Lower leg skin (tissue), 4 donors: ENCODE measurements around the gene SLC25A17. TPM values are rescaled to one million over a fixed set of nuclear protein-coding genes. Genes with fewer than 3 reads are reported as not detected.
"Not testable (repeated sequence)": the region's sequence is repeated elsewhere in the genome, so short reads cannot be mapped to it uniquely, and the experiment has no call there.

Source experiments
- DNase-seq, 2 donors: peaks; one replicate each; pipeline ENCODE4 v3.0.0-alpha.2; 2019; ENCODE audit warnings: low spot score in 2 of 2
- H3K4me3 ChIP-seq: fragments of 200-600 bp; sonication (generic); 2 replicates; pipeline ENCODE4 v1.5.1; 2017; ENCODE audit warnings: mild to moderate bottlenecking, low read depth; ENCODE audit not compliant: poor library complexity, severe bottlenecking
- POLR2A ChIP-seq, 2 donors: fragments of 450-650 bp; IDR thresholded peaks; one replicate each; pipeline ENCODE4 v1.6.1; 2016 to 2017; ENCODE audit warnings: antibody characterized with exemption in 2 of 2, mild to moderate bottlenecking in 1 of 2, moderate library complexity in 1 of 2
- WGBS, 2 donors: methylation state at CpG; one replicate each; pipeline ENCODE4 v1.1.5; 2018; 5-methylcytosine and 5-hydroxymethylcytosine counted together
- intact Hi-C: fragments of 100-400 bp; cut with DNase I; formaldehyde crosslinking; loops from one replicate; pipeline ENCODE4 v1.15.0; 2023; ENCODE audit warnings: low total_unique reads
- microRNA-seq, 2 donors: library from miRNA; unstranded; fragments of <30 nt; microRNA quantifications; one replicate each; pipeline ENCODE4, GENCODE V29; 2016; ENCODE audit warnings: borderline replicate concordance in 2 of 2, borderline number of aligned reads in 1 of 2
- total RNA-seq, 4 donors: library from RNA; depleted of rRNA; stranded (reverse); fragments of >200 nt; gene quantifications; one replicate each; pipeline ENCODE4 v1.1.0, GENCODE V29; 2016
- TF ChIP-seq, protein P1 (sequence below), 3 donors: fragments of 450-650 bp; IDR thresholded peaks; one replicate each; pipeline ENCODE4 v1.5.1; 2016; ENCODE audit warnings: antibody characterized with exemption in 3 of 3, mild to moderate bottlenecking in 3 of 3, moderate library complexity in 2 of 3

The SLC25A17 gene
- total RNA-seq, 4 donors from 2014 or later = 15.4 to 23.0 (median 19.5) TPM

DNA sequence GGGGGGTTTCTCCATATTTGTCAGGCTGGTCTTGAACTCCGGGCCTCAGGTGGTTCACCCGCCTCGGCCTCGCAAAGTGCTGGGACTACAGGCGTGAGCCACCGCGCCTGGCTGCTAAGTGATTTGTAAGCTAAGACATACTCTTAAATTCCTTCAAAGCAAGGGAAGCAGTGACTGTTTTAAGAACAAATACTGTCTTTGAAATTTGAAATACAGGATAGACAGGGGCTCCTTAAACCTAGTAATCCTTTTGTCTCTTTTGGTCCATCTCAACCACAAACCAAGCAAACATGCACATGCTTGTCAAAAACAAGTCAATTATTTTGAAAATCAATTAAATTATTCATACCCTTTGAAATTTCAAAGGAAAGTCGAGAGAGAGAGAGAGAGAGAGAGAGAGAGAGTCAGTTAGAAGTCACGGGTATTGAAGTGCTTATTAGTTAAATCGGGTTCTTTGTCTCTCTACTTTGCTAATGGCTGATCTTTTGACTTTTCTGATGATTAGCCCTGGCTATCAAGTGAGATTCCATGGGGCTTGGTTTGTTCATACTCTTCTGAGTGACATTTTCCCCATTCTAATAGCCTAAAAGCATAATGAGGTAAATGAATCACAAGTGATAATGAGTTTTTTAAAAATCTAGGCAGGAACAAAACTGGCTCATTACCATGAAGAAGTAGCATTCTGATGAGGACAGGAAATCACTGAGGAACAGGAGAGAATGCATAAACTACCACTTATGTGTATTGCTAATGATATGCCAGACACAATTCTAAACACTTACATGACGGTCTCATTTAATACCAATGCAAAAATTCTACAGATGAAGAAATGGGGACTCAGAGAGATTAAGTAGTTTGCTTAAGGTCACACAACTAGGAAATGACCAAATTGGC is 91.8 kb downstream of the SLC25A17 start:
- TF ChIP-seq POLR2A (IDR thresholded peaks at IDR 0.05) = no peak
- TF ChIP-seq, protein P1, sequence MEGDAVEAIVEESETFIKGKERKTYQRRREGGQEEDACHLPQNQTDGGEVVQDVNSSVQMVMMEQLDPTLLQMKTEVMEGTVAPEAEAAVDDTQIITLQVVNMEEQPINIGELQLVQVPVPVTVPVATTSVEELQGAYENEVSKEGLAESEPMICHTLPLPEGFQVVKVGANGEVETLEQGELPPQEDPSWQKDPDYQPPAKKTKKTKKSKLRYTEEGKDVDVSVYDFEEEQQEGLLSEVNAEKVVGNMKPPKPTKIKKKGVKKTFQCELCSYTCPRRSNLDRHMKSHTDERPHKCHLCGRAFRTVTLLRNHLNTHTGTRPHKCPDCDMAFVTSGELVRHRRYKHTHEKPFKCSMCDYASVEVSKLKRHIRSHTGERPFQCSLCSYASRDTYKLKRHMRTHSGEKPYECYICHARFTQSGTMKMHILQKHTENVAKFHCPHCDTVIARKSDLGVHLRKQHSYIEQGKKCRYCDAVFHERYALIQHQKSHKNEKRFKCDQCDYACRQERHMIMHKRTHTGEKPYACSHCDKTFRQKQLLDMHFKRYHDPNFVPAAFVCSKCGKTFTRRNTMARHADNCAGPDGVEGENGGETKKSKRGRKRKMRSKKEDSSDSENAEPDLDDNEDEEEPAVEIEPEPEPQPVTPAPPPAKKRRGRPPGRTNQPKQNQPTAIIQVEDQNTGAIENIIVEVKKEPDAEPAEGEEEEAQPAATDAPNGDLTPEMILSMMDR (IDR thresholded peaks at IDR 0.05) = no peak
- WGBS, 2 donors = 71 to 73% methylated on average over 11 of the region's 11 CpGs
- intact Hi-C loops = no loop called here
- H3K4me3 ChIP-seq = no peak overlapping the region
- no peak for DNase-seq

DNA sequence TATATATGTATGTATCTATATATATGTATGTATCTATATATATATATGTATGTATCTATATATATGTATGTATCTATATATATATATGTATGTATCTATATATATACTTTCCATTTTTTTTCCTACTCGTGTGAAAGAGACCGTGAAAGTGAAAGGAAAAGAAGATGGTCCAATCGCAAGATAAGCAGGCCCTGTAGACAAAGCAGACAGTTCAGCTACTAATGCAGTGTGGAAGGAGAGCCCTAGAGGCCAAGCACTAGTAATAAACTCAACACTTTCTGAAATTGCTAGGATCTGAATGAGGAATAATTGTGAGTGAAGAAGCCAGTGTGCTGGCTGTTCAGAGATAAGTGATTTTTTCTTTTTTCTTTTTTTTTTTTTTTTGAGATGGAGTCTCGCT is 92.6 kb downstream of the SLC25A17 start:
- intact Hi-C loops = no loop called here
- DNase-seq = no peak
- H3K4me3 ChIP-seq = no peak overlapping the region
- no peak for TF ChIP-seq POLR2A (IDR thresholded peaks at IDR 0.05)
- TF ChIP-seq, protein P1 (IDR thresholded peaks at IDR 0.05) = no peak
- WGBS, 2 donors = 48 to 56% methylated on average over 4 of the region's 4 CpGs

DNA sequence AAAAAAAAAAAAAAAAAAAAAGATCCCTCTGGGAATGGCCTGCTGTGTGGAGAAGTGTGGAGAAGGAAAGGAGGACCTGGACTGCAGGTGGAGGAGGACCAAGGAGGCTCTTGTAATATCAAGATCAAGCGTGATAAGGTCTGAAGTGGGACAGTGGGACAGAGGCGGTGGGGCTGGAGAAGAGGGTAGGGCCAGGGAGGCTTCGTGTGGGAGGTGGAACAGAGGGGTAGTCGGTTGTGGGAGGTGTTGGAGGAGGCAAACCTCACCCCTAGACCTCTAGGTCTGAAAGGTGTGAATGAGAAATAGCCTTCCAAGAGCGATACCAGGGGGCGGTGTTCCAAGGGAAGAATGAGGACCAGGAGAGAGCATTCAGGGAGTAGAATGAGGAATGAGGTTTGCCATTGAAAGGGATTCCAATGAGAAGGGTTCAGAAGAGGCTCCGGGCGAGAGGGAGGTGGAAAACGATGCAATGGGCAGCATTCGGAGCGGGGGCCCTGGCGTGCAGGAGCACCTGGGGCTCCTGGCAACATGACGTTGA is 95.7 kb downstream of the SLC25A17 start:
- 83 to 93% methylated on average over 13 of the region's 13 CpGs for WGBS, 2 donors
- no peak for DNase-seq
- intact Hi-C loops = no loop called here
- no peak for TF ChIP-seq POLR2A (IDR thresholded peaks at IDR 0.05)
- no peak overlapping the region for H3K4me3 ChIP-seq

DNA sequence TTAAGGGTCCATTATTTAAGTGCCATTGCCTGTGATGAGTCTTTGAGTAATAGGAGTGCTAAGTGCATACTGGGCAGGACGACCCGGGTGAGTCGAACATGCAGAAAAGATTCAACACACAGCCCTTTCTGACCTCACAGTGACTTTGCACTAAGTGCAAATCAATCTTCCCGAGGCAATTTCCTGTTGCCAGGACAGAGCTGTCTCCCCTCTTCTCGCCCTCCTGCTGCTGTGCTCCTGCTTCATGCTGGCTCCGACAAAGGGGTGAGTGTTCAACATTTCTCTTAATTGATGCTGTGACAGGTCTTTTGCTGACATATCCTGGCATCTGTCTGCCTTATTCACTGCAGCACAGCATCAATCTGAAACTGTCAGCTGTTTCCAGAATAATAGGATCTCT is 97.9 kb downstream of the SLC25A17 start:
- intact Hi-C loops = no loop called here
- no peak for DNase-seq
- TF ChIP-seq POLR2A (IDR thresholded peaks at IDR 0.05) = no peak
- TF ChIP-seq, protein P1 (IDR thresholded peaks at IDR 0.05) = no peak
- WGBS, 2 donors = 4 to 10% methylated on average over 6 of the region's 6 CpGs
- H3K4me3 ChIP-seq = no peak overlapping the region

DNA sequence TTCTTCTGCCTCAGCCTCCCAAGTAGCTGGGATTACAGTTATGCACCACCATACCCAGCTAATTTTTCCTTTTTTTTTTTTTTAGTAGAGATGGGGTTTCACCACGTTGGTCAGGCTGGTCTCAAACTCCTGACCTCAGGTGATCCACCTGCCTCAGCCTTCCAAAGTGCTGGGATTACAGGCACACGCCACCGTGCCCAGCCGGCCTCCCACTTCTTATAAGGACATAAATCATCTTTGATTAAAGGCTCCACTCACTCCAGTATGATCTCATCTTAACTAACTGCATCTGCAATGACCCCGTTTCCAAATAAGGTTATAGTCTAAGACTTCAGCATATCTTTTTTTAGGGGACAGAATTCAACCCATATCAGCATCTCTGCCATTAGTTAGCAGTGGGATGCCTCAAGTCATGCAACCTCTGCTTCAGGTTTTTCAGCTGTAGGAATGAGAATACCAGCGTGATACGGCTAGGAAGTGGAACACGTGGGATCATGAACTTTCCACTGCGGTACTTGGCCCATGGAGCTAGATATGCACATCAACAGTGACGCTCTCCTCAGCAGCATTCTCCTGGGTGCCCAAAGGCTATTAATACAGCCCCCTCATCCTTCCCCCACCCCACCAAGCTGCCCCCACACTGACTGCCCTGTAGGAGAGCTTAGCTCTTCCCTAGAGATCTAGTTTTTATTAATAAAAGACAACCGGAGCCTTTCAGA is 98.4 kb downstream of the SLC25A17 start:
- TF ChIP-seq, protein P1 (IDR thresholded peaks at IDR 0.05) = no peak
- no peak for TF ChIP-seq POLR2A (IDR thresholded peaks at IDR 0.05)
- no peak for DNase-seq
- H3K4me3 ChIP-seq = no peak overlapping the region
- WGBS, 2 donors = 19 to 20% methylated on average over 11 of the region's 11 CpGs
- intact Hi-C loops = no loop called here

DNA sequence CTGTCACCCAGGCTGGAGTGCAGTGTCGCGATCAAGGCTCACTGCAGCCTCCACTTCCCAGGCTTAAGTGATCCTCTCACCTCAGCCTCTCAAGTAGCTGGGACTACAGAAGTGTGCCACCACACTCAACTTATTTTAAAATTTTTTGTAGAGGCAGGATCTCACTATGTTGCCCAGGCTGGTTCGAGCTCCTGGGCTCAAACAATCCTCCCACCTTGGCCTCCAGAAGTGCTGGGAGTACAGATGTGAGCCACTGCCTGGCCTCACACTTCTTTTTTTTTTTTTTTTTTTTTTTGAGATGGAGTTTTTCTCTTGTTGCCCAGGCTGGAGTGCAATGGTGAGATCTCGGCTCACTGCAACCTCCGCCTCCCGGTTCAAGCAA is 99.0 kb downstream of the SLC25A17 start:
- DNase-seq, H3K4me3 ChIP-seq, intact Hi-C loops: not testable (repeated sequence)
- 91 to 94% methylated on average over 6 of the region's 6 CpGs for WGBS, 2 donors

Small RNA genes lying within 50 kb of the gene (microRNA-seq; reads per million reads assigned to microRNA genes)
- gene MIR4766 = 0 to 0.57 reads per million in 2 donors

Other genes starting within 250 kb of the SLC25A17 start
- gene MRTFA, start 182.6 kb downstream of the SLC25A17 start, total RNA-seq = 100 to 1,000 TPM in 2 of 4 donors, 10 to 100 TPM in 2; 59.7 to 163 (median 111) TPM
- gene MCHR1, start 139.9 kb downstream of the SLC25A17 start, total RNA-seq = under 1 TPM; 0.19 to 0.58 (median 0.41) TPM
- gene ST13, start 37.3 kb upstream of the SLC25A17 start, total RNA-seq = 100 to 1,000 TPM; 130 to 143 (median 139) TPM
- 10 to 100 TPM in 3 of 4 donors, 1 to 10 TPM in 1; 8.7 to 11.2 (median 10.6) TPM for gene XPNPEP3, start 37.8 kb upstream of the SLC25A17 start, total RNA-seq
- not detected for gene DNAJB7, start 42.8 kb upstream of the SLC25A17 start, total RNA-seq
- 10 to 100 TPM; 26.5 to 47.7 (median 42.0) TPM for gene RBX1, start 132.0 kb upstream of the SLC25A17 start, total RNA-seq